VCaP (cell line): ENCODE results near the gene PELI1.
A peak's percentile ranks its signal among the peaks of the same experiment; 100 is the strongest.

ENCODE experiments used
- H3K27ac ChIP-seq: fragments of 450-650 bp; 2 replicates; pipeline ENCODE4 v1.5.1; 2017
- TF ChIP-seq, protein P1 (sequence below): fragments of 450-650 bp; conservative IDR thresholded peaks from 2 replicates; pipeline ENCODE4 v1.5.1; 2017; ENCODE audit warnings: mild to moderate bottlenecking, moderate library complexity

The PELI1 gene

DNA sequence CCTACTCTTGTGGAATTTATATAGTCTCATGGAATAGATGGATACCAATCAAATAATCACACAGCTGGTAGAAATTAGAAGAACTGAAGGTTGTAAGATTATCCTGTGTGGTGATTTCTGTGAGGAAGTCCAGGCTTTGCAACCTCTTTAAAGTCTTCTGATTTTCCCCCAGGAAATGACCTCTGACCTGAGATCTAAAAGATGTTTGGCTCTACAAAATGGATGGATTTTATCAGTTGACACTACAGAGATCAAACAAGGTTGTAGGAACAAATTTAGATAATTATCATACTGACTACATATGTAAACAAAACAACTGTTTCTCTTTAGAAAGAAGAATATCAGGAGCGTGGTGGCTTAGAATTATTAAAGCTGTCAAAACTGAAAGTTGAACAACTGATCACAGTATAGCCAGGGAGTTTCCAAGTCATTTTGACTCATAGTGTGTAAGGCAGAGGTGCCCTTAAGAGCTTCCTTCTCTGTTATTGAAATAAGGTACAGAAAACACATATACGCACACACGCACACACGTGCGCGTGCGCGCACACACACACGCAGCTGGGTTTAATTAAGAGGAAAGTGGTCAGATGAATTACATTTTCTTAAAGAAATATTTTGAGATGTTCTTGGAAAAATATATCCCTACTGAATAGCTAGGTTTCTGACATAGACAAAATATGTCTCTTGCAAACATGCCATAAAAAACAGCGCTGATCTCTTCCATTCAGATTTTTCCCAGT lies 35.5 kb upstream of the PELI1 start:
- H3K27ac ChIP-seq: peak overlapping the region; percentile 32
- TF ChIP-seq, protein P1, sequence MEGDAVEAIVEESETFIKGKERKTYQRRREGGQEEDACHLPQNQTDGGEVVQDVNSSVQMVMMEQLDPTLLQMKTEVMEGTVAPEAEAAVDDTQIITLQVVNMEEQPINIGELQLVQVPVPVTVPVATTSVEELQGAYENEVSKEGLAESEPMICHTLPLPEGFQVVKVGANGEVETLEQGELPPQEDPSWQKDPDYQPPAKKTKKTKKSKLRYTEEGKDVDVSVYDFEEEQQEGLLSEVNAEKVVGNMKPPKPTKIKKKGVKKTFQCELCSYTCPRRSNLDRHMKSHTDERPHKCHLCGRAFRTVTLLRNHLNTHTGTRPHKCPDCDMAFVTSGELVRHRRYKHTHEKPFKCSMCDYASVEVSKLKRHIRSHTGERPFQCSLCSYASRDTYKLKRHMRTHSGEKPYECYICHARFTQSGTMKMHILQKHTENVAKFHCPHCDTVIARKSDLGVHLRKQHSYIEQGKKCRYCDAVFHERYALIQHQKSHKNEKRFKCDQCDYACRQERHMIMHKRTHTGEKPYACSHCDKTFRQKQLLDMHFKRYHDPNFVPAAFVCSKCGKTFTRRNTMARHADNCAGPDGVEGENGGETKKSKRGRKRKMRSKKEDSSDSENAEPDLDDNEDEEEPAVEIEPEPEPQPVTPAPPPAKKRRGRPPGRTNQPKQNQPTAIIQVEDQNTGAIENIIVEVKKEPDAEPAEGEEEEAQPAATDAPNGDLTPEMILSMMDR: no peak

DNA sequence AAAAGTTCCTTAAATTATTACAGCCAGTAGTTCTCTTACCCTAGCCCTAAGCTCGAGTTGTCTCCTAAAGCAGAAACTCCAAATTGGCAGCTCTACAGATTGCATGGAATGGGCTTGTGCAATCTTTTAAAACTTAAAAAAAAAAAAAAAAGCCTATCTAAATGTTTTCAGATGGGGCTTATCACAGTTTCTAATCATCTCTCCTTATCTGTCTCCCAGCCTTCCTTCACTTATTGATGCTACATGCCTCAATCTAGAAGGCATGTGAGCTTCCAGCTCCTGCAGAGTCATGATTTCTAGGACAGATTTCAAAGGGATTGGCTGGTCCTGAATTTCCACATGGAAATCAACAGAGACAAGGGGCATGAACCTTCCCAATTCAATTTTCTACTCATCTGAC lies 33.1 kb upstream of the PELI1 start:
- peak overlapping the region; percentile 32; the same call in 1 of the 2 replicates for H3K27ac ChIP-seq
- TF ChIP-seq, protein P1: no peak

DNA sequence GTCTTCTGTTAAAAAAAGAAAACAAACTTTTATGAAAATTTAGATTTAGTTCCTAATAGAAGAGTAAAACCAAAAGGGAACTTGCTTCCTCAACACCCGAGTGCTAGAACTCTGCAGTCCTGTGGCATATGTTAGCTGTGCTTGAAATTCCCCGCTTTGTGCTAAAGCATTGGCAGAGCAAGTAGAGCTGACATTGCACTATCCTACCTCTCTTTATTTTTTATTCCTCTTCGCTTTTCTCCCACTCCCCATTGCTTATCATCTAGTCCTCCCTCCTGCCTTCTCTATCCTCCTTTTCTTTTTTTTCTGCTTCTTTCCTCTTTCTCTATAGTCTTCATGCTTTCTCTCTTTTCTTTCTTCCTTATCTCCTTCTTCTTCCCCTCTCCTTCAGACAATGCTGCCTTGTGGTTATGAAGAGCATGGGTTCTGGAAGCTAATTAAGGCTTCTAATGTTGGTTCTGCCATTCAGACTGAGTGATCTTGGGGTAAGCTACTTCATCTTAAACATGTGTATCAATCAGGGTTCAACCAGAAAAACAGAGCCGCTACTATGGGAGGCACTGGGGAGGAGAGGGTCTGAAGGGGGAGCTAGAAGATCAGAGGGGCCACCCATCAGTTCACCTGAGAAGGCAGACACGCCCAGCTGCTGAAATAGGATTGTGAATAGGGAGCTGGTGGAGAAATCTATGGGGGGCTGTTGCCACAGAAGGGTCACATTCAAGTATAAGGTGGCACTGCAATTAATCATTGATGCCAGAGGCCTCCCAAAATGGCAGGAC lies 31.4 kb upstream of the PELI1 start:
- TF ChIP-seq, protein P1: no peak
- no peak overlapping the region; the same call in 1 of the 2 replicates for H3K27ac ChIP-seq

DNA sequence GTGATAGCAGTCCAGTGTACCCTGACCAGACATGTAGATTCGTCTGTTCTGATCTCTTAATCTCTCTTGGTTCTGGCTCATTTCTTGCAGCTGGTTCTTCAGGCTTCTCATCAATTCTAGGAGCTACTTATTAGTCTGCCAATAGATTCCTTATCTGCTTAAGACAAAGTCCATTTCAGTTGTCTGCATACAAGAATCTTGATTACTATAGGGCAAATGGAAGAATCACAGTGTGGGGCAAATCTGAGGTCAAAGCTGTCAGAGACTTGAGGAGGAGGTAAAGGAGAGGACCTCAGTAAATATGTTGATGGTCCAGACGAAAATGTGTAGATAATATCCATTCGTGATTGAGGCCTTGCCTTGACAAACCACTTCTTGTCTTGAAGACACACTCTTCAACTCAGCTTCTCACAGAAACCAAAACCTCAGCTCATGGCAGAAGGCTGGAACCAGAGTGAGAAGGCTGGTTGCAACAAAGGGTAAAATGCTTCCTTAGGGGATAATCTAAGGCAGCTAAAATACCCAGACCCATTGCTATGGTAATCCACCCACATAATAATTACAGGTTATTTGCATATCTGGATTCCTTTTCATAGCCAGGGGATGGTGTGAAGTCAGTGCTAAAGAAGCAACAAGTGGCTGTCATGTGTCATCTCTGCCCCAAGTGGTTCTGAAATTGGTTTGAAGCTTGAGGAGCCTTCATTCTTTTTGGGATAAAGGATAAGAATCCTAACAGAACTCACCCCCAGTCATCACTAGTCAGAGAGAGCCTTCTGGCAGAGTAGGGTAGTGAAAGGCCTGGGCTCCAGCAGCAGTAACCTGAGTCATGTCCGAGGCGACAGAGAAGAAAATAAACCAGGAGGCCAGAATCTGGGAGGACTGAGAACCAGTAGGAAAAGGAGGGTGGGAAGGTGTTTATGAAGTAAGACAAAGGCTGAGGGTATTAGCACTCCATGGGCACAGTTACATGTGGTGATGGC lies 29.2 kb upstream of the PELI1 start:
- no peak overlapping the region for H3K27ac ChIP-seq
- TF ChIP-seq, protein P1: no peak

DNA sequence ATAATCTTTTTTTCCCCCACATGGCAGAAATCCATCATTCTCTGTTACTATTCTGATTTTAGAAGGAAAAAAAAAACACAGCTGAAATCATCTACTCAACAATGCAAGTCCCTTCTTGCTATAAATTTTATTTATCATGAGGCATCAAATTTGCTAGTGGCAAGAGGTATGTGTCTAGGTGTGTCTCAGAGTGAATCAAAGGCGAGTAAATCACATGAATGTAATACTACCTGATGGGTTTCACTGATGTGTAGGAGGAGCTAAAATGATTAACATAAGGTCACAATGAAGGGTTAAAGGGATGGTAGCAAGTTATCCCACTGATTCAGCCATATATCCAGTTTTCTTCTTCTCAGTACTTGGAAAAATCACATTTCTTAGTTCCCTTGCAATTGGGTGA lies 24.5 kb upstream of the PELI1 start:
- H3K27ac ChIP-seq: no peak overlapping the region
- TF ChIP-seq, protein P1: no peak

DNA sequence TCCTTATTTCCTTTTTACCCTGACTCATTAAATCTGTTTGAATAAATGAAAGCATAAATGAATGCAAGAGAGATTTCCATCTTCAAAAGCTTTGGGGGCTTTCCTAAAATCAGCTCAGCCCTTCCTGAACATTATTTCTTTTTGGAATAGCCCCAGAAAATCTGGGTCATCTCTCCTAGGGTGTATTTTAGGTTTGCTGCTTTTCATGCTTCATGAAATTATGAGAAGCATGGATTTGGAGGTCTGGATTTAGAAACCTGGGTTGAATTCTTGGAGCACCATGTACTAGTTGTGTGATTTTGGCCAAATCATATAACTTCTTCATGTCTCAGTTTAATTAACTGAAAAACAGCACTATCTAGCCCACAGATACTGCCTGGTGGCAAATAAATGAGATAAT lies 24.0 kb upstream of the PELI1 start:
- TF ChIP-seq, protein P1: no peak
- no peak overlapping the region for H3K27ac ChIP-seq
